HepG2 (cell line): Measurements from ENCODE around the gene BAZ1B. TPM values are rescaled to one million over a fixed set of nuclear protein-coding genes. Genes with fewer than 3 reads are reported as not detected.

Experiments used
- ATAC-seq: fragments of 200-7000 bp; cut with Tn5 transposase; 3 replicates; pipeline ENCODE4 v1.9.1; 2020; ENCODE audit warnings: mild to moderate bottlenecking, moderate library complexity
- BruUV-seq: library from RNA; stranded (reverse); fragments of 400-500 nt; replicated peaks from 2 replicates; lab custom pipeline; 2021; lab: Mats Ljungman, UMichigan
- CTCF ChIA-PET: fragments of 300-600 bp; formaldehyde crosslinking; extraction: SDS; loops from one replicate; lab custom pipeline; 2021; ENCODE audit warnings: low total read pairs, inconsistent platforms, low intra/inter-chr PET ratio; lab: Yijun Ruan, JAX
- POLR2A ChIA-PET: fragments of 350-600 bp; sonication (Branson Sonifier 250); formaldehyde crosslinking; loops from one replicate; lab custom pipeline; 2020; ENCODE audit warnings: antibody characterized with exemption, inconsistent platforms; lab: Yijun Ruan, JAX
- DNase-seq: peaks from one replicate; pipeline ENCODE4 v3.0.0-alpha.2; 2015; ENCODE audit warnings: low spot score
- FAIRE-seq: peaks from 3 replicates; lab custom pipeline; 2011; peaks lifted over from hg19 to GRCh38; lab: Jason Lieb, UNC
- H2AFZ ChIP-seq: one replicate; pipeline ENCODE4 v1.6.1; 2011; ENCODE audit warnings: low read length, inconsistent platforms
- H3K27ac ChIP-seq: fragments of 300-600 bp; 3 replicates; pipeline ENCODE4 v1.8.0; 2011; ENCODE audit warnings: mixed run types, mild to moderate bottlenecking, mixed read lengths, low read length, inconsistent platforms; ENCODE audit not compliant: insufficient read depth; ENCODE audit errors: extremely low read length
- H3K27me3 ChIP-seq, 2 experiments: fragments of 200-600 bp in 1 of 2; 2 replicates in 1 of 2; 3 replicates in 1 of 2; pipeline versions ENCODE4 v1.6.0 to v1.8.0; 2011; ENCODE audit warnings: low read length in 2 of 2, mild to moderate bottlenecking in 2 of 2, moderate library complexity in 2 of 2, inconsistent platforms in 1 of 2; ENCODE audit not compliant: insufficient read depth in 2 of 2, control insufficient read depth in 1 of 2
- H3K36me3 ChIP-seq, 2 experiments: fragments of 200-600 bp in 1 of 2; replicated peaks in 1 of 2; 2 replicates in 1 of 2; 3 replicates in 1 of 2; pipeline versions ENCODE4 v1.5.1 to v1.8.0; 2011; ENCODE audit warnings: low read length in 2 of 2, inconsistent platforms in 1 of 2; ENCODE audit not compliant: insufficient read depth in 2 of 2, control insufficient read depth in 1 of 2
- H3K4me1 ChIP-seq: 2 replicates; pipeline ENCODE4 v1.5.1; 2012; ENCODE audit warnings: low read length, inconsistent platforms; ENCODE audit not compliant: insufficient read depth
- H3K4me2 ChIP-seq: 2 replicates; pipeline ENCODE4 v1.6.0; 2011; ENCODE audit warnings: low read depth, low read length, inconsistent platforms
- H3K4me3 ChIP-seq, 3 experiments: fragments of 200-600 bp in 1 of 3; sonication (generic), shearing (Covaris generic) in 1 of 3; replicated peaks in 1 of 3; 2 replicates each; pipeline ENCODE4 v1.5.1; 2011 to 2016; ENCODE audit warnings: low read length in 3 of 3, inconsistent platforms in 2 of 3, low read depth in 2 of 3, mild to moderate bottlenecking in 2 of 3, control low read depth in 1 of 3, mixed read lengths in 1 of 3; ENCODE audit not compliant: insufficient read depth in 1 of 3
- H3K79me2 ChIP-seq: one replicate; pipeline ENCODE4 v1.6.1; 2011; ENCODE audit warnings: low read length, inconsistent platforms; ENCODE audit not compliant: insufficient read depth
- H3K9ac ChIP-seq: 2 replicates; pipeline ENCODE4 v1.6.0; 2011; ENCODE audit warnings: mild to moderate bottlenecking, low read depth, low read length, inconsistent platforms; ENCODE audit not compliant: insufficient read depth
- H3K9me3 ChIP-seq: 2 replicates; pipeline ENCODE4 v1.5.1; 2012; ENCODE audit warnings: mild to moderate bottlenecking, low read length
- H4K20me1 ChIP-seq: 2 replicates; pipeline ENCODE4 v1.6.0; 2011; ENCODE audit warnings: inconsistent platforms, mild to moderate bottlenecking, low read length, moderate library complexity; ENCODE audit not compliant: insufficient read depth
- ARID2 ChIP-seq: sonication (generic); formaldehyde crosslinking; IDR thresholded peaks from 2 replicates; pipeline ENCODE4 v1.8.1; 2022; ENCODE audit warnings: mild to moderate bottlenecking, missing genetic modification reagents, borderline replicate concordance
- CAMTA2 ChIP-seq: sonication (generic); formaldehyde crosslinking; IDR thresholded peaks from 2 replicates; pipeline ENCODE4 v1.4.0; 2020; ENCODE audit warnings: mild to moderate bottlenecking, missing genetic modification reagents, borderline replicate concordance
- HMG20A ChIP-seq: IDR thresholded peaks from 2 replicates; pipeline ENCODE4 v1.6.1; 2016; ENCODE audit warnings: borderline replicate concordance
- KLF6 ChIP-seq: IDR thresholded peaks from 2 replicates; pipeline ENCODE4 v1.8.0; 2016; ENCODE audit warnings: missing biosample characterization, missing genetic modification reagents
- MZF1 ChIP-seq: sonication (generic); formaldehyde crosslinking; IDR thresholded peaks from 2 replicates; pipeline ENCODE4 v1.8.1; 2023; ENCODE audit warnings: mild to moderate bottlenecking, missing genetic modification reagents, borderline replicate concordance
- NONO ChIP-seq, 2 experiments: fragments of 450-650 bp in 1 of 2; sonication (generic) in 1 of 2; formaldehyde crosslinking in 1 of 2; IDR thresholded peaks in 1 of 2; conservative IDR thresholded peaks in 1 of 2; 2 replicates each; pipeline versions ENCODE4 v1.6.1 to v1.8.0; 2017 to 2022; ENCODE audit warnings: mild to moderate bottlenecking in 1 of 2, missing genetic modification reagents in 1 of 2, moderate library complexity in 1 of 2
- RBAK ChIP-seq: sonication (generic); formaldehyde crosslinking; IDR thresholded peaks from 2 replicates; pipeline ENCODE4 v1.5.1; 2020; ENCODE audit warnings: mild to moderate bottlenecking, missing genetic modification reagents
- REPIN1 ChIP-seq: sonication (generic); formaldehyde crosslinking; IDR thresholded peaks from 2 replicates; pipeline ENCODE4 v1.8.0; 2022; ENCODE audit warnings: missing genetic modification reagents, low read depth, mild to moderate bottlenecking, borderline replicate concordance
- SAP130 ChIP-seq: IDR thresholded peaks from 2 replicates; pipeline ENCODE4 v1.6.1; 2016; ENCODE audit warnings: low read depth
- ZFP36 ChIP-seq: fragments of 150-350 bp; IDR thresholded peaks from 2 replicates; pipeline ENCODE4 v1.6.1; 2018; ENCODE audit warnings: borderline replicate concordance, low read length, low read depth; ENCODE audit not compliant: partially characterized antibody
- ZFP41 ChIP-seq: sonication (generic); formaldehyde crosslinking; IDR thresholded peaks from 2 replicates; pipeline ENCODE4 v1.4.0; 2020; ENCODE audit warnings: mild to moderate bottlenecking, missing genetic modification reagents, borderline replicate concordance
- ZNF510 ChIP-seq: sonication (generic); formaldehyde crosslinking; IDR thresholded peaks from 2 replicates; pipeline ENCODE4 v1.4.0; 2020; ENCODE audit warnings: low read depth, mild to moderate bottlenecking, missing genetic modification reagents
- ZNF644 ChIP-seq: IDR thresholded peaks from 2 replicates; pipeline ENCODE4 v1.6.1; 2016; ENCODE audit warnings: low read depth
- WGBS: methylation state at CpG from one replicate; pipeline ENCODE4 v1.1.6; 2017; ENCODE audit warnings: low lambda C conversion rate; 5-methylcytosine and 5-hydroxymethylcytosine counted together
- in situ Hi-C: cut with HindIII; loops from 2 replicates; pipeline ENCODE4 v1.10.0; 2017; ENCODE audit warnings: low pct_unique_long_range_greater_than_20kb; ENCODE audit not compliant: extremely low pct_ligation_motif_present
- intact Hi-C: fragments of 100-400 bp; cut with micrococcal nuclease; formaldehyde crosslinking; loops from one replicate; pipeline ENCODE4 v1.10.0; 2022; ENCODE audit not compliant: unreplicated experiment
- polyA plus RNA-seq, 8 experiments: library from polyadenylated mRNA; depleted of rRNA in 3 of 8; stranded (reverse) in 7 of 8; unstranded in 1 of 8; fragments of >200 nt; fragmentation: Illumina TruSeq in 4 of 8; extraction: Trizol in 4 of 8; gene quantifications; 2 replicates each; pipeline versions ENCODE4 v1.2.1 to v1.2.3, GENCODE V29; 2011 to 2016; ENCODE audit warnings: low read depth in 4 of 8, missing spikeins in 1 of 8, mixed read lengths in 1 of 8; ENCODE audit not compliant: insufficient read depth in 1 of 8
- total RNA-seq, 5 experiments: library from RNA; depleted of rRNA; stranded (reverse); fragments of >200 nt; fragmentation: Illumina TruSeq; extraction: Trizol; gene quantifications; 2 replicates each; pipeline ENCODE4 v1.2.3, GENCODE V29; 2016; ENCODE audit warnings: low read depth in 1 of 5
- TF ChIP-seq, protein P1 (sequence below): sonication (generic); formaldehyde crosslinking; IDR thresholded peaks from 2 replicates; pipeline ENCODE4 v1.9.0; 2022; ENCODE audit warnings: low read depth, missing genetic modification reagents
- TF ChIP-seq, protein P2 (sequence below): IDR thresholded peaks from 2 replicates; pipeline ENCODE4 v1.6.1; 2016; ENCODE audit warnings: low read depth, control low read depth
- TF ChIP-seq, protein P3 (sequence below): sonication (generic); formaldehyde crosslinking; IDR thresholded peaks from 2 replicates; pipeline ENCODE4 v1.5.0; 2020; ENCODE audit warnings: missing genetic modification reagents
- TF ChIP-seq, protein P4 (sequence below): sonication (generic); formaldehyde crosslinking; IDR thresholded peaks from 2 replicates; pipeline ENCODE4 v1.4.0; 2020; ENCODE audit warnings: mild to moderate bottlenecking, low read depth, missing genetic modification reagents
- TF ChIP-seq, protein P5 (sequence below): sonication (generic); formaldehyde crosslinking; IDR thresholded peaks from 2 replicates; pipeline ENCODE4 v1.5.0; 2020; ENCODE audit warnings: mild to moderate bottlenecking, missing genetic modification reagents, borderline replicate concordance

BAZ1B gene
- total and polyA plus RNA-seq, 2 of the 13 experiments (the other 11 are each of a cell fraction or from before 2014, with no cell fraction given): 18.6 to 69.4 TPM

DNA sequence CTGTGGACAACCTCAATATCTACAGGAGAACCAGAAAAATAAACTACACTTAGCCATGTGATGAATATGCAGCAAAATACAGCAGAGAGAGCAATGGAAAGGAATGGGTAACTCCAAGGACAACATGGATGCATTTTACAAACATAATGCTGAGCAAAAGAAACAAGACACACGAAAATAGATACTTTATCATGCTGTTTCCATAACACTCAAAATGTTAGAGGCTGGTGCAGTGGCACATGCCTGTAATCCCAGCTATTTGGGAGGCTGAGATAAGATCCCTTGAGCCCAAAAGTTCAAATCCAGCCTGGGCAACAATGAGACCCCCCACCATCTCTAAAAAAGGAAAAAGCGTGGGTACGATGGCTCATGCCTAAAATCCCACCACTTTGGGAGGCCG, 27.1 kb upstream of the BAZ1B start:
- H3K27ac ChIP-seq: no peak overlapping the region
- BruUV-seq: no TSS peak
- TF ChIP-seq, protein P1, sequence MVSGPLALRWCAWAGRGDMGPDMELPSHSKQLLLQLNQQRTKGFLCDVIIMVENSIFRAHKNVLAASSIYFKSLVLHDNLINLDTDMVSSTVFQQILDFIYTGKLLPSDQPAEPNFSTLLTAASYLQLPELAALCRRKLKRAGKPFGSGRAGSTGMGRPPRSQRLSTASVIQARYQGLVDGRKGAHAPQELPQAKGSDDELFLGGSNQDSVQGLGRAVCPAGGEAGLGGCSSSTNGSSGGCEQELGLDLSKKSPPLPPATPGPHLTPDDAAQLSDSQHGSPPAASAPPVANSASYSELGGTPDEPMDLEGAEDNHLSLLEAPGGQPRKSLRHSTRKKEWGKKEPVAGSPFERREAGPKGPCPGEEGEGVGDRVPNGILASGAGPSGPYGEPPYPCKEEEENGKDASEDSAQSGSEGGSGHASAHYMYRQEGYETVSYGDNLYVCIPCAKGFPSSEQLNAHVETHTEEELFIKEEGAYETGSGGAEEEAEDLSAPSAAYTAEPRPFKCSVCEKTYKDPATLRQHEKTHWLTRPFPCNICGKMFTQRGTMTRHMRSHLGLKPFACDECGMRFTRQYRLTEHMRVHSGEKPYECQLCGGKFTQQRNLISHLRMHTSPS (CRISPR knock-in tag): no peak
- TF ChIP-seq NONO (IDR thresholded peaks at IDR 0.05) (no peak), NONO (CRISPR knock-in tag; conservative IDR thresholded peaks at IDR 0.05) (no peak), ZFP41 (CRISPR knock-in tag) (no peak), ZNF644 (CRISPR knock-in tag) (no peak), ARID2 (no peak), ZFP36 (no peak), RBAK (no peak), MZF1 (CRISPR knock-in tag) (no peak), KLF6 (CRISPR knock-in tag) (no peak), HMG20A (CRISPR knock-in tag) (no peak), REPIN1 (CRISPR knock-in tag) (no peak), CAMTA2 (no peak), ZNF510 (CRISPR knock-in tag) (no peak), SAP130 (CRISPR knock-in tag) (no peak)
- TF ChIP-seq, protein P2, sequence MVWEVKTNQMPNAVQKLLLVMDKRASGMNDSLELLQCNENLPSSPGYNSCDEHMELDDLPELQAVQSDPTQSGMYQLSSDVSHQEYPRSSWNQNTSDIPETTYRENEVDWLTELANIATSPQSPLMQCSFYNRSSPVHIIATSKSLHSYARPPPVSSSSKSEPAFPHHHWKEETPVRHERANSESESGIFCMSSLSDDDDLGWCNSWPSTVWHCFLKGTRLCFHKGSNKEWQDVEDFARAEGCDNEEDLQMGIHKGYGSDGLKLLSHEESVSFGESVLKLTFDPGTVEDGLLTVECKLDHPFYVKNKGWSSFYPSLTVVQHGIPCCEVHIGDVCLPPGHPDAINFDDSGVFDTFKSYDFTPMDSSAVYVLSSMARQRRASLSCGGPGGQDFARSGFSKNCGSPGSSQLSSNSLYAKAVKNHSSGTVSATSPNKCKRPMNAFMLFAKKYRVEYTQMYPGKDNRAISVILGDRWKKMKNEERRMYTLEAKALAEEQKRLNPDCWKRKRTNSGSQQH: no peak
- TF ChIP-seq, protein P3, sequence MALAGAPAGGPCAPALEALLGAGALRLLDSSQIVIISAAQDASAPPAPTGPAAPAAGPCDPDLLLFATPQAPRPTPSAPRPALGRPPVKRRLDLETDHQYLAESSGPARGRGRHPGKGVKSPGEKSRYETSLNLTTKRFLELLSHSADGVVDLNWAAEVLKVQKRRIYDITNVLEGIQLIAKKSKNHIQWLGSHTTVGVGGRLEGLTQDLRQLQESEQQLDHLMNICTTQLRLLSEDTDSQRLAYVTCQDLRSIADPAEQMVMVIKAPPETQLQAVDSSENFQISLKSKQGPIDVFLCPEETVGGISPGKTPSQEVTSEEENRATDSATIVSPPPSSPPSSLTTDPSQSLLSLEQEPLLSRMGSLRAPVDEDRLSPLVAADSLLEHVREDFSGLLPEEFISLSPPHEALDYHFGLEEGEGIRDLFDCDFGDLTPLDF: no peak
- TF ChIP-seq, protein P4, sequence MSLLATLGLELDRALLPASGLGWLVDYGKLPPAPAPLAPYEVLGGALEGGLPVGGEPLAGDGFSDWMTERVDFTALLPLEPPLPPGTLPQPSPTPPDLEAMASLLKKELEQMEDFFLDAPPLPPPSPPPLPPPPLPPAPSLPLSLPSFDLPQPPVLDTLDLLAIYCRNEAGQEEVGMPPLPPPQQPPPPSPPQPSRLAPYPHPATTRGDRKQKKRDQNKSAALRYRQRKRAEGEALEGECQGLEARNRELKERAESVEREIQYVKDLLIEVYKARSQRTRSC (CRISPR knock-in tag): no peak
- TF ChIP-seq, protein P5, sequence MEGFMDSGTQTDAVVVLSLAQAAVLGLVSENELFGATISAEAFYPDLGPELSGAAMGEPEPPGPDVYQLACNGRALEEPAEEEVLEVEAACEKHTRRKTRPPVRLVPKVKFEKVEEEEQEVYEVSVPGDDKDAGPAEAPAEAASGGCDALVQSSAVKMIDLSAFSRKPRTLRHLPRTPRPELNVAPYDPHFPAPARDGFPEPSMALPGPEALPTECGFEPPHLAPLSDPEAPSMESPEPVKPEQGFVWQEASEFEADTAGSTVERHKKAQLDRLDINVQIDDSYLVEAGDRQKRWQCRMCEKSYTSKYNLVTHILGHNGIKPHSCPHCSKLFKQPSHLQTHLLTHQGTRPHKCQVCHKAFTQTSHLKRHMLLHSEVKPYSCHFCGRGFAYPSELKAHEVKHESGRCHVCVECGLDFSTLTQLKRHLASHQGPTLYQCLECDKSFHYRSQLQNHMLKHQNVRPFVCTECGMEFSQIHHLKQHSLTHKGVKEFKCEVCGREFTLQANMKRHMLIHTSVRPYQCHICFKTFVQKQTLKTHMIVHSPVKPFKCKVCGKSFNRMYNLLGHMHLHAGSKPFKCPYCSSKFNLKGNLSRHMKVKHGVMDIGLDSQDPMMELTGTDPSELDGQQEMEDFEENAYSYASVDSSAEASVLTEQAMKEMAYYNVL (CRISPR knock-in tag): no peak
- no peak for FAIRE-seq
- no peak overlapping the region for H3K9ac ChIP-seq
- ChIA-PET POLR2A (interaction anchor here (1.2 kb wide), 1 partner anchor 29 kb away, joined by 4 read pairs; the partner anchor contains the start of gene TBL2), CTCF (no interaction called here)
- H3K79me2 ChIP-seq: peaks cover 9% of the 10 kb centered on the region
- intact Hi-C loops (no loop called here), in situ Hi-C loops (no loop called here)
- peaks cover 0 to 40% of the 10 kb centered on the region in 2 experiments; a peak in 4 of 5 replicates for H3K36me3 ChIP-seq
- H3K27me3 ChIP-seq: no peaks in the 10 kb centered on the region
- H3K4me1 ChIP-seq: peaks cover 5% of the 10 kb centered on the region; the same call in 1 of the 2 replicates
- H2AFZ ChIP-seq: no peak overlapping the region
- no peak for DNase-seq
- H3K4me3 ChIP-seq: no peak overlapping the region
- H3K9me3 ChIP-seq: no peaks in the 10 kb centered on the region
- H4K20me1 ChIP-seq: no peaks in the 10 kb centered on the region
- no peak for ATAC-seq
- 94% methylated on average over 4 of the region's 4 CpGs for WGBS
- H3K4me2 ChIP-seq: no peak overlapping the region
